ENCODE data around the gene ST3GAL3. TPM values are rescaled to one million over a fixed set of nuclear protein-coding genes. Genes with fewer than 3 reads are reported as not detected.

The ST3GAL3 gene
- total and polyA plus RNA-seq, 10 of the 15 experiments (the other 5 are each of a cell fraction or from before 2014, with no cell fraction given), result 1.2 to 19.3 (median 11.0) TPM

DNA sequence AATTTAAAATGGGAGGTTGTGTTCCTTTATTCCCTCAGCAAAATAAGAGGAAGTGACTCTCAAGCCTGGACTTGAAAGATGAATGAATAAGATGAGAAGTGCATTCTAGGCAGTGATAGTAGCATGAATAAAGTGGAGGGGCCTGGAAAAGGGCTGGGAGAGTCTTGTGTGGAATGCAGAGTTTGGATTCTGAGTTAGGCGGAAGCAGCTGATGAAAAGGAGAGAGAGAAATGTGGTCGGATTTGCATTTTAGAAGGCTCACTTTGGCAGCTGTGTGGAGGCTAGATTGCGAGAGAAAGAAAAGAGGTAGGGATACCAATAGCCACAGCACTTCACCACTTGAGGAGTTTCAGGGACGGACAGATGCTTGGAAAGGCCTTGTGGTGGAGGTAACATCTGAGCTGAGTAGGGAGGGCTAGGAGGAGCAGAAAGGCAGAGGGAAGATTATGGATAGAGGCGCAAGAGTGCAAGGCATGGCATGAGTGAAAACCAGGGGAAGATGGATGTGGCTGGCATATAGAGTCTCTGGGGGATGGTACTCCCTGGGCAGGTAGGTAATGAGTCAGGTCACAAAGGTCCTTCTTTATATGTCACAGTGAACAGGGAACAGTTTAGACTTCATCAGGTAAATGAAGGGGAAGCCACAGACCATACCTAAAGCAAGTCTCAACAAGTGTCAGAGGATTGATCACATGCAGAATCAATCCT is 59.6 kb downstream of the ST3GAL3 start (continued):
- TF ChIP-seq, protein P1, sequence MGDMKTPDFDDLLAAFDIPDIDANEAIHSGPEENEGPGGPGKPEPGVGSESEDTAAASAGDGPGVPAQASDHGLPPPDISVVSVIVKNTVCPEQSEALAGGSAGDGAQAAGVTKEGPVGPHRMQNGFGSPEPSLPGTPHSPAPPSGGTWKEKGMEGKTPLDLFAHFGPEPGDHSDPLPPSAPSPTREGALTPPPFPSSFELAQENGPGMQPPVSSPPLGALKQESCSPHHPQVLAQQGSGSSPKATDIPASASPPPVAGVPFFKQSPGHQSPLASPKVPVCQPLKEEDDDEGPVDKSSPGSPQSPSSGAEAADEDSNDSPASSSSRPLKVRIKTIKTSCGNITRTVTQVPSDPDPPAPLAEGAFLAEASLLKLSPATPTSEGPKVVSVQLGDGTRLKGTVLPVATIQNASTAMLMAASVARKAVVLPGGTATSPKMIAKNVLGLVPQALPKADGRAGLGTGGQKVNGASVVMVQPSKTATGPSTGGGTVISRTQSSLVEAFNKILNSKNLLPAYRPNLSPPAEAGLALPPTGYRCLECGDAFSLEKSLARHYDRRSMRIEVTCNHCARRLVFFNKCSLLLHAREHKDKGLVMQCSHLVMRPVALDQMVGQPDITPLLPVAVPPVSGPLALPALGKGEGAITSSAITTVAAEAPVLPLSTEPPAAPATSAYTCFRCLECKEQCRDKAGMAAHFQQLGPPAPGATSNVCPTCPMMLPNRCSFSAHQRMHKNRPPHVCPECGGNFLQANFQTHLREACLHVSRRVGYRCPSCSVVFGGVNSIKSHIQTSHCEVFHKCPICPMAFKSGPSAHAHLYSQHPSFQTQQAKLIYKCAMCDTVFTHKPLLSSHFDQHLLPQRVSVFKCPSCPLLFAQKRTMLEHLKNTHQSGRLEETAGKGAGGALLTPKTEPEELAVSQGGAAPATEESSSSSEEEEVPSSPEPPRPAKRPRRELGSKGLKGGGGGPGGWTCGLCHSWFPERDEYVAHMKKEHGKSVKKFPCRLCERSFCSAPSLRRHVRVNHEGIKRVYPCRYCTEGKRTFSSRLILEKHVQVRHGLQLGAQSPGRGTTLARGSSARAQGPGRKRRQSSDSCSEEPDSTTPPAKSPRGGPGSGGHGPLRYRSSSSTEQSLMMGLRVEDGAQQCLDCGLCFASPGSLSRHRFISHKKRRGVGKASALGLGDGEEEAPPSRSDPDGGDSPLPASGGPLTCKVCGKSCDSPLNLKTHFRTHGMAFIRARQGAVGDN (IDR thresholded peaks at IDR 0.05), result no peak
- TF ChIP-seq EP300 (IDR thresholded peaks at IDR 0.05; ENCODE audit: borderline replicate concordance in 1 of 2, control insufficient read depth in 1 of 2, low read depth in 2 of 2, low read length in 2 of 2) (no peak), JUNB (IDR thresholded peaks at IDR 0.05) (no peak), ZNF274 (IDR thresholded peaks at IDR 0.05; ENCODE audit: insufficient read depth, insufficient read length) (no peak), YBX1 (IDR thresholded peaks at IDR 0.05) (no peak), GATAD2B (conservative IDR thresholded peaks at IDR 0.05; ENCODE audit: low read depth) (0 out of 2 replicates have a peak, but pooled peaks have one; percentile 31), FOS (IDR thresholded peaks at IDR 0.05; ENCODE audit: borderline replicate concordance, extremely low read depth, insufficient read length) (no peak), ZNF622 (IDR thresholded peaks at IDR 0.05) (no peak), BHLHE40 (IDR thresholded peaks at IDR 0.05; ENCODE audit: borderline replicate concordance in 1 of 2, low read depth in 2 of 2, low read length in 1 of 2) (peak in 1 of 2 experiments; percentile 80; a peak in 2 of 4 replicates), POLR2AphosphoS5 (IDR thresholded peaks at IDR 0.05; ENCODE audit: low read length) (no peak), IKZF1 (conservative IDR thresholded peaks at IDR 0.05) (peak; percentile 68), CEBPZ (IDR thresholded peaks at IDR 0.05; ENCODE audit: low read depth, low read length) (no peak), MTA2 (IDR thresholded peaks at IDR 0.05; ENCODE audit: low read depth) (peak; percentile 74; the same call in 1 of the 2 replicates), NR2F1 (conservative IDR thresholded peaks at IDR 0.05) (peak; percentile 83), FOXM1 (IDR thresholded peaks at IDR 0.05; ENCODE audit: low read depth, low read length) (no peak), MEF2B (IDR thresholded peaks at IDR 0.05; ENCODE audit: partially characterized antibody, poor library complexity, severe bottlenecking) (peak; percentile 93), IKZF2 (IDR thresholded peaks at IDR 0.05) (peak; percentile 76), MYC (IDR thresholded peaks at IDR 0.05; ENCODE audit: insufficient read depth, insufficient read length, insufficient replicate concordance, low read length, severe bottlenecking) (no peak)
- TF ChIP-seq, protein P2, sequence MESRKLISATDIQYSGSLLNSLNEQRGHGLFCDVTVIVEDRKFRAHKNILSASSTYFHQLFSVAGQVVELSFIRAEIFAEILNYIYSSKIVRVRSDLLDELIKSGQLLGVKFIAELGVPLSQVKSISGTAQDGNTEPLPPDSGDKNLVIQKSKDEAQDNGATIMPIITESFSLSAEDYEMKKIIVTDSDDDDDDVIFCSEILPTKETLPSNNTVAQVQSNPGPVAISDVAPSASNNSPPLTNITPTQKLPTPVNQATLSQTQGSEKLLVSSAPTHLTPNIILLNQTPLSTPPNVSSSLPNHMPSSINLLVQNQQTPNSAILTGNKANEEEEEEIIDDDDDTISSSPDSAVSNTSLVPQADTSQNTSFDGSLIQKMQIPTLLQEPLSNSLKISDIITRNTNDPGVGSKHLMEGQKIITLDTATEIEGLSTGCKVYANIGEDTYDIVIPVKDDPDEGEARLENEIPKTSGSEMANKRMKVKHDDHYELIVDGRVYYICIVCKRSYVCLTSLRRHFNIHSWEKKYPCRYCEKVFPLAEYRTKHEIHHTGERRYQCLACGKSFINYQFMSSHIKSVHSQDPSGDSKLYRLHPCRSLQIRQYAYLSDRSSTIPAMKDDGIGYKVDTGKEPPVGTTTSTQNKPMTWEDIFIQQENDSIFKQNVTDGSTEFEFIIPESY (IDR thresholded peaks at IDR 0.05), result no peak

Measured in GM12878 (cell line).